ENCODE measurements around the gene UCK2.

Gene UCK2

DNA sequence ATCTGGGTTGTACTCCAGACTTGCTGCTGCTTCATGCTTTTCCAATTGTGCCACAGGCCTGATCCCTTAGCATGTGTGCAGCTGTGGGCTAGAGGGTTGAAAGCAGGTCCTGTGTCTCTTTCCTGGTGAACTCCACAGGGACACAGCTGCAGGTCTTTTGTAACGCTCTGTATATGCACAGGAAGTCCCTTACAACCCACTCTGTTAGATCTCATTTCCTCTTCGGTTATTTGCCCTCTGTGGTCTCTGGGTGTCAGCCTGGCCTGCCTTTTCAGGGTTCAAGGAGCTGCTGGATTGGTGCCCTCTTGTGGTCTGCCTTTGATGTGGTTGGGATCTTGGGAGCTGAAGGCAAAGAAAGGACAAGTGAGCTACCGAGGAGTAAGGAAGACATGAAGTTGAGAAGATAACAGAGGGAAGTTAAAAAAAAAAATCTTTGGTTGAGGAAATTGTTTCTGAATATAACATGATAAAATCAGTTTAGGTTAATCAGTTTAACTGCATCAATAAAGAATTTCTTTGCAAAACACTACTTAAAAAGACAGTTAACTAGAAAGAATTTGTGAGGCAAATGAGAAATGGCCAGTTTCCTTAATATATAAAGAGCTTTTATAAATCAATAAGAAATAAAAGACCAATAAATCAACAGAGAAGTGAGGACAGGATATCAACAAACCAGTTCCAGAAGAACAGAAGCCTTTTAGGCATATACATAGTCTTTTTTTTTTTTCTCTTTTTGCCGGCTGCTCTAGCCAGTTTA lies 44.1 kb downstream of the UCK2 start:
- no peaks in the 10 kb centered on the region for H3K27me3 Mint-ChIP-seq
- H3K4me3 Mint-ChIP-seq, result peak overlapping the region; percentile 4
- H3K9me3 Mint-ChIP-seq, result no peaks in the 10 kb centered on the region
- H3K4me1 Mint-ChIP-seq (ENCODE audit: low read depth), result peaks cover 37% of the 10 kb centered on the region
- H3K27ac Mint-ChIP-seq, result peak overlapping the region; percentile 80
- no peaks in the 10 kb centered on the region for H3K36me3 Mint-ChIP-seq (ENCODE audit: low read depth)
- intact Hi-C loops (cut with micrococcal nuclease), result loop anchor here (2.0 to 5.0 kb wide), 2 partner anchors 44 to 103 kb away; partner anchors contain the start of genes TMCO1 and UCK2

GRCh38 chr1:165873481-165873880 lies 46.1 kb downstream of the UCK2 start:
- peak overlapping the region; percentile 53 for H3K27ac Mint-ChIP-seq
- H3K9me3 Mint-ChIP-seq, result no peaks in the 10 kb centered on the region
- no peaks in the 10 kb centered on the region for H3K27me3 Mint-ChIP-seq
- peaks cover 48% of the 10 kb centered on the region for H3K4me1 Mint-ChIP-seq (ENCODE audit: low read depth)
- no peaks in the 10 kb centered on the region for H3K36me3 Mint-ChIP-seq (ENCODE audit: low read depth)
- intact Hi-C loops (cut with micrococcal nuclease), result loop anchor here (5.0 kb wide), 1 partner anchor 46 kb away; the partner anchor contains the start of gene UCK2
- no peak overlapping the region for H3K4me3 Mint-ChIP-seq

GRCh38 chr1:165874643-165875042 lies 47.2 kb downstream of the UCK2 start:
- H3K4me1 Mint-ChIP-seq (ENCODE audit: low read depth), result peaks cover 50% of the 10 kb centered on the region
- no peaks in the 10 kb centered on the region for H3K27me3 Mint-ChIP-seq
- no peaks in the 10 kb centered on the region for H3K36me3 Mint-ChIP-seq (ENCODE audit: low read depth)
- H3K9me3 Mint-ChIP-seq, result no peaks in the 10 kb centered on the region
- no peak overlapping the region for H3K27ac Mint-ChIP-seq
- intact Hi-C loops (cut with micrococcal nuclease), result loop anchor here (5.0 kb wide), 1 partner anchor 47 kb away; the partner anchor contains the start of gene UCK2
- H3K4me3 Mint-ChIP-seq, result no peak overlapping the region

DNA sequence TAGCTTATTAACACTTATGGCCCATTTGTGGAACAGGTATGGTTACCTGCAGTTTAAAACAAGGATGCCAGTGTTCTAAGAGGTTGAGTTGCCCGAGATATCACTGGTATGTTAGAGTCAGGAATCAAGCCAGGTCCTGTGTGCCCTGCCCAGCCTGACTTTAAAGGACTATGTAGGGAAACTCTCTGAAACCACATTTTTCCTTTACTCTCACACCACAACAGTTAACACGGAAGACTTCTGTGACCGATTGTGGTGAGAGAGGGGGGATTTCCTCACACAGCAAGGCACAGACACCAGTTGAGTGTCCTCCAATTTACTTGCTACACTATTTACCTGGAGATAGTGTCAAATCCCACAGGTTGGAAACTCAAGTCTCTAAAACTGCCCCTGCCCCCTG lies 47.8 kb downstream of the UCK2 start:
- intact Hi-C loops (cut with micrococcal nuclease), result no loop called here
- H3K4me1 Mint-ChIP-seq (ENCODE audit: low read depth), result peaks cover 50% of the 10 kb centered on the region
- no peak overlapping the region for H3K27ac Mint-ChIP-seq
- H3K9me3 Mint-ChIP-seq, result no peaks in the 10 kb centered on the region
- H3K36me3 Mint-ChIP-seq (ENCODE audit: low read depth), result no peaks in the 10 kb centered on the region
- no peaks in the 10 kb centered on the region for H3K27me3 Mint-ChIP-seq
- no peak overlapping the region for H3K4me3 Mint-ChIP-seq

- peaks cover 47% of the 10 kb centered on the region for H3K4me1 Mint-ChIP-seq (ENCODE audit: low read depth)
- H3K4me3 Mint-ChIP-seq, result no peak overlapping the region
- intact Hi-C loops (cut with micrococcal nuclease), result no loop called here
- H3K9me3 Mint-ChIP-seq, result no peaks in the 10 kb centered on the region
- H3K36me3 Mint-ChIP-seq (ENCODE audit: low read depth), result no peaks in the 10 kb centered on the region
- H3K27ac Mint-ChIP-seq, result no peak overlapping the region
- H3K27me3 Mint-ChIP-seq, result no peaks in the 10 kb centered on the region
Observed at GRCh38 chr1:165875604-165876003, 48.2 kb downstream of the UCK2 start.

DNA sequence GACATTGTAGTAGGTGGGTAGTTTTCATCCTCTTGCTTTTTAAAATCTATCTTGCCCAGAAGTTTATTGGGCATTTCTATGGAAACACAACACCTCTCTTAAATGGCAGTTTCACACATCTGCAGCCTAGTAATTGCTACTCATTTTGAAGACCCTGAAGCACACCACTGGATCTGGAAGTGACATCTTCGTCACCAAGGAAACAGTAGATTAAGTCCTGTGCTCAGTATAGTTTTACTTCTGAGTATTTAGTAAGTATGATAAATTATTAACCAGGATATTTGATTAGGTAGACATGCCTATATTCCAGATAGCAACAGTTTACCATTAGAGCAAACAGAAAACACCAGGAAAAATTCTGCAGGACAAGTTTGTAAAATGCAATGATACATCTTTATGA lies 48.7 kb downstream of the UCK2 start:
- no peaks in the 10 kb centered on the region for H3K27me3 Mint-ChIP-seq
- H3K9me3 Mint-ChIP-seq, result no peaks in the 10 kb centered on the region
- no peak overlapping the region for H3K27ac Mint-ChIP-seq
- intact Hi-C loops (cut with micrococcal nuclease), result no loop called here
- no peak overlapping the region for H3K4me3 Mint-ChIP-seq
- H3K36me3 Mint-ChIP-seq (ENCODE audit: low read depth), result no peaks in the 10 kb centered on the region
- H3K4me1 Mint-ChIP-seq (ENCODE audit: low read depth), result peaks cover 42% of the 10 kb centered on the region

GRCh38 chr1:165877411-165877810 lies 50.0 kb downstream of the UCK2 start:
- peak overlapping the region; percentile 81 for H3K27ac Mint-ChIP-seq
- H3K27me3 Mint-ChIP-seq, result no peaks in the 10 kb centered on the region
- H3K4me3 Mint-ChIP-seq, result no peak overlapping the region
- no peaks in the 10 kb centered on the region for H3K9me3 Mint-ChIP-seq
- intact Hi-C loops (cut with micrococcal nuclease), result no loop called here
- peaks cover 36% of the 10 kb centered on the region for H3K4me1 Mint-ChIP-seq (ENCODE audit: low read depth)
- no peaks in the 10 kb centered on the region for H3K36me3 Mint-ChIP-seq (ENCODE audit: low read depth)

DNA sequence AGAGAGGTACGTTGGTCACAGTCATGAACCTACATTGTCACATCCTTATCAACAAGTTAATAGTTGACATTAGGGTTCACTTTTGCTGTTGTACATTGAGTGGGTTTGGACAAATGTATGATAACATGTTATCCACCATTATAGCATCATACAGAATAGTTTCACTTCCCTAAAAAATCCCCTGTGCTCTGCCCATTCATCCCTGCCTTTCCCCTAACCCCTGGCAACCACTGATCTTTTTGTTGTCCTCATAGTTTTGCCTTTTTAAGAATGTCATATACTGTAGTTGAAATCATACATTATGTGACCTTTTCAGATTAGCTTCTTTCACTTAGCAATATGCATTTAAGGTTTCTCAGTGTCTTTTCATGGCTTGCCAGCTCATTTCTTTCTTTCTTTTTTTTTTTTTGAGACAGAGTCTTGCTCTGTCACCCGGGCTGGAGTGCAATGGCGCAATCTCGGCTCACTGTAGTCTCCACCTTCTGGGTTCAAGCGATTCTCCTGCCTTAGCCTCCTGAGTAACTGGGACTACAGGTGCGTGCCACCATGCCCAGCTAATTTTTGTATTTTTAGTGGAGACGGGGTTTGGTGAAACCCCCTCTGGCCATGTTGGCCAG lies 50.6 kb downstream of the UCK2 start:
- Mint-ChIP-seq H3K9me3 (no peaks in the 10 kb centered on the region), H3K36me3 (ENCODE audit: low read depth) (no peaks in the 10 kb centered on the region), H3K27ac (peak overlapping the region; percentile 81), H3K27me3 (no peaks in the 10 kb centered on the region), H3K4me1 (ENCODE audit: low read depth) (peaks cover 40% of the 10 kb centered on the region), H3K4me3 (no peak overlapping the region)
- intact Hi-C loops (cut with micrococcal nuclease), result no loop called here

- peaks cover 47% of the 10 kb centered on the region for H3K4me1 Mint-ChIP-seq (ENCODE audit: low read depth)
- H3K36me3 Mint-ChIP-seq (ENCODE audit: low read depth), result no peaks in the 10 kb centered on the region
- H3K27me3 Mint-ChIP-seq, result no peaks in the 10 kb centered on the region
- no peaks in the 10 kb centered on the region for H3K9me3 Mint-ChIP-seq
- H3K4me3 Mint-ChIP-seq, result no peak overlapping the region
- intact Hi-C loops (cut with micrococcal nuclease), result no loop called here
- H3K27ac Mint-ChIP-seq, result no peak overlapping the region
Observed at GRCh38 chr1:165879946-165880345, 52.5 kb downstream of the UCK2 start.

GRCh38 chr1:165880993-165881392 lies 53.6 kb downstream of the UCK2 start:
- Mint-ChIP-seq H3K9me3 (no peaks in the 10 kb centered on the region), H3K27me3 (no peaks in the 10 kb centered on the region), H3K36me3 (ENCODE audit: low read depth) (no peaks in the 10 kb centered on the region), H3K4me3 (no peak overlapping the region), H3K27ac (peak overlapping the region; percentile 30), H3K4me1 (ENCODE audit: low read depth) (peaks cover 52% of the 10 kb centered on the region)
- intact Hi-C loops (cut with micrococcal nuclease), result no loop called here

DNA sequence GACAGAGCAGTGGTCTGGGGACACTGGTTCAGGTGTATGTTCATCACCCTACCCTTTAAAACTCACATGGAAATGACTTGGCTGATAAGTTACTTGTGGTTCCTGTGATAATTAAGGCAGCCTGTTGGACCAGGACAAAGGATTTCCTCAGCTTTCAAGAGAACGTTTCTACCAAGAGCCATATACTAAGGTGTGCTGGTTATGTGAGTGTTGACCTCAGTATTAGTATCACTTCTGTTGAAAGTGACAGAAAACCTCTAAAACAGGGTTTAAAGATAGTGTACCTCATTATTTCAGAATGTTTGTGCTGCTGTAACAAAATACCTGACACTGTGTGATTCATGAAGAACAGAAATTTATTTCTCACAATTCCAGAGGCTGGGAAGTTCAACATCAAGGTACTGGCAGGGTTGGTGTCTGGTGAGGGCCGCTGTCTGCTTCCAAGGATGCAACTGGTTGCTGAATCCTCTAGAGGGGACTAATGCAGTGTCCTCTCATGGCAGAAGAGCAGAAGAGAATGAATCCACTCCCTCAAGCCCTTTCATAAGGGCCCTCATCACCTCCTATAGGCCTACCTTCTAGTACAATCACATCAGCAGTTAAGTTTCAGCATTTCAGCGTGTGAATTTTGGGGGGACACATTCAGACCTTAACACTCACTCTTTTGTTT lies 54.9 kb downstream of the UCK2 start:
- no peaks in the 10 kb centered on the region for H3K27me3 Mint-ChIP-seq
- peak overlapping the region; percentile 89 for H3K27ac Mint-ChIP-seq
- H3K36me3 Mint-ChIP-seq (ENCODE audit: low read depth), result no peaks in the 10 kb centered on the region
- intact Hi-C loops (cut with micrococcal nuclease), result no loop called here
- H3K4me3 Mint-ChIP-seq, result no peak overlapping the region
- peaks cover 59% of the 10 kb centered on the region for H3K4me1 Mint-ChIP-seq (ENCODE audit: low read depth)
- H3K9me3 Mint-ChIP-seq, result no peaks in the 10 kb centered on the region

DNA sequence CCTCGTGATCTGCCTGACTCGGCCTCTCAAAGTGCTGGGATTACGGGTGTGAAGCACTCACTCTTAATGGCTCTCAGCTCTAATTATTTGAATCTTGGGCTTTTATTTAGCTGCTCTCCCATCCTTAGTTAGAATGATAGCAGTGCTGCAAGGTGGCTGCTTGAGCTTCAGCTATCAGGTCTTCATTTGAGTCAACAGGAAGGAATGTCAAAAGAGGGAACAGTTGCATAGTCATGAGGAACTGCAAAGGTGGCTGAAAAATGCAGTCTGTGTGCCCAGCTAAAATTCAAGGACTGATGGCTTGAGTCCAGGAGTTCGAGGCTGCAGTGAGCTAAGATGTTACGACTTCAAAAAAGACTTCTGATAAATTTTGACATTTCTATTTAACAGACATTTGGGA lies 55.6 kb downstream of the UCK2 start:
- Mint-ChIP-seq H3K27ac (peak overlapping the region; percentile 89), H3K27me3 (no peaks in the 10 kb centered on the region), H3K4me3 (no peak overlapping the region), H3K36me3 (ENCODE audit: low read depth) (no peaks in the 10 kb centered on the region), H3K9me3 (no peaks in the 10 kb centered on the region), H3K4me1 (ENCODE audit: low read depth) (peaks cover 52% of the 10 kb centered on the region)
- intact Hi-C loops (cut with micrococcal nuclease), result no loop called here

GRCh38 chr1:165884009-165884689 lies 56.7 kb downstream of the UCK2 start:
- Mint-ChIP-seq H3K27me3 (no peaks in the 10 kb centered on the region), H3K4me1 (ENCODE audit: low read depth) (peaks cover 46% of the 10 kb centered on the region), H3K4me3 (no peak overlapping the region), H3K36me3 (ENCODE audit: low read depth) (no peaks in the 10 kb centered on the region), H3K27ac (peak overlapping the region; percentile 89), H3K9me3 (no peaks in the 10 kb centered on the region)
- intact Hi-C loops (cut with micrococcal nuclease), result no loop called here
